Frontal cortex (tissue), 4 donors: Measurements from ENCODE around the gene PRKCSH. TPM values are rescaled to one million over a fixed set of nuclear protein-coding genes. Genes with fewer than 3 reads are reported as not detected.

Source experiments
- DNase-seq, 2 donors: peaks; one replicate each; pipeline ENCODE4 v3.0.0; 2012; ENCODE audit warnings: low spot score in 2 of 2
- FAIRE-seq: peaks from 2 replicates; lab custom pipeline; 2012; peaks lifted over from hg19 to GRCh38; lab: Jason Lieb, UNC
- small RNA-seq: library from RNA; depleted of rRNA; stranded (forward); fragments of <200 nt; gene quantifications from one replicate; pipeline ENCODE3, GENCODE V24; 2014
- total RNA-seq: library from RNA; depleted of rRNA; stranded (reverse); fragments of >200 nt; gene quantifications from one replicate; pipeline ENCODE4 v1.2.3, GENCODE V29; 2014
- donor health status: control.
- donor health status: control.
- donor health status: control.

The PRKCSH gene
- total RNA-seq, 1 donor from 2014 or later = 39.1 TPM

- FAIRE-seq = no peak
- no peak for DNase-seq
Measured at GRCh38 chr19:11486661-11487503, 51.4 kb downstream of the PRKCSH start.

GRCh38 chr19:11489378-11489777, 53.9 kb downstream of the PRKCSH start:
- FAIRE-seq (no peak), DNase-seq (no peak)

- DNase-seq (no peak), FAIRE-seq (no peak)
Measured at GRCh38 chr19:11494634-11495285, 59.3 kb downstream of the PRKCSH start.

GRCh38 chr19:11495481-11495880, 60.0 kb downstream of the PRKCSH start:
- no peak for FAIRE-seq
- DNase-seq = no peak

GRCh38 chr19:11495885-11496284, 60.5 kb downstream of the PRKCSH start:
- FAIRE-seq (no peak), DNase-seq (no peak)

- DNase-seq (peak in 1 of 2 donors; percentile 60), FAIRE-seq (no peak)
Measured at GRCh38 chr19:11496391-11497163, 61.1 kb downstream of the PRKCSH start.

- DNase-seq (no peak), FAIRE-seq (no peak)
Measured at GRCh38 chr19:11499220-11499726, 63.8 kb downstream of the PRKCSH start.

GRCh38 chr19:11499890-11500420, 64.5 kb downstream of the PRKCSH start:
- FAIRE-seq (no peak), DNase-seq (no peak)

Small RNAs within 50 kb of the gene (small RNA-seq; reads per million reads assigned to genes)
- gene MIR7974 (0.15 reads per million), gene RF00019 (not detected)

Other genes with a start within 250 kb of the PRKCSH start
- 7.3 TPM for gene KANK2, start 238.1 kb upstream of the PRKCSH start, total RNA-seq
- not detected for gene ANGPTL8, start 196.0 kb upstream of the PRKCSH start, total RNA-seq
- 4.1 TPM for gene DOCK6, start 173.1 kb upstream of the PRKCSH start, total RNA-seq
- gene TSPAN16, start 139.5 kb upstream of the PRKCSH start, total RNA-seq = not detected
- 21.6 TPM for gene RAB3D, start 96.0 kb upstream of the PRKCSH start, total RNA-seq
- 27.7 TPM for gene TMEM205, start 89.4 kb upstream of the PRKCSH start, total RNA-seq
- 2.9 TPM for gene CCDC159, start 89.1 kb upstream of the PRKCSH start, total RNA-seq
- gene PLPPR2, start 80.2 kb upstream of the PRKCSH start, total RNA-seq = 30.6 TPM
- 0.82 TPM for gene SWSAP1, start 61.0 kb upstream of the PRKCSH start, total RNA-seq
- 3.3 TPM for gene EPOR, start 51.3 kb upstream of the PRKCSH start, total RNA-seq
- gene RGL3, start 16.3 kb upstream of the PRKCSH start, total RNA-seq = 0.41 TPM
- gene ODAD3, start 514 bp upstream of the PRKCSH start, total RNA-seq = 0.41 TPM
- gene ELAVL3, start 45.4 kb downstream of the PRKCSH start, total RNA-seq = 98.2 TPM
- gene ZNF653, start 70.2 kb downstream of the PRKCSH start, total RNA-seq = 16.3 TPM
- gene ECSIT, start 93.5 kb downstream of the PRKCSH start, total RNA-seq = 60.3 TPM
- 1.2 TPM for gene CNN1, start 103.2 kb downstream of the PRKCSH start, total RNA-seq
- gene ELOF1, start 123.6 kb downstream of the PRKCSH start, total RNA-seq = 19.2 TPM
- 0.41 TPM for gene ACP5, start 142.0 kb downstream of the PRKCSH start, total RNA-seq
- gene ZNF627, start 161.8 kb downstream of the PRKCSH start, total RNA-seq = 106 TPM